Pancreas (tissue), 10 donors: Measurements from ENCODE around the gene CLEC11A. TPM values are rescaled to one million over a fixed set of nuclear protein-coding genes. Genes with fewer than 3 reads are reported as not detected.
"Not testable (repeated sequence)": the region's sequence is repeated elsewhere in the genome, so short reads cannot be mapped to it uniquely, and the experiment has no call there.

Experiments
- ATAC-seq, 4 donors: fragments of 200-7000 bp; cut with Tn5 transposase; one replicate each; pipeline versions ENCODE4 v1.8.0 to v1.9.1; 2020; ENCODE audit warnings: mild to moderate bottlenecking in 4 of 4, moderate library complexity in 4 of 4
- DNase-seq, 6 donors: peaks; one replicate each; pipeline ENCODE4 v3.0.0-alpha.2; 2020
- FAIRE-seq: peaks from 2 replicates; lab custom pipeline; 2012; peaks lifted over from hg19 to GRCh38; lab: Jason Lieb, UNC
- H3K27ac ChIP-seq, 4 donors: fragments of 200-600 bp; sonication (generic); 1 replicate in 3 of 4; 2 replicates in 1 of 4; pipeline versions ENCODE4 v1.5.0 to v1.8.0; 2020
- H3K27me3 ChIP-seq, 4 donors: fragments of 200-600 bp; one replicate each; pipeline ENCODE4 v1.8.0; 2021
- H3K36me3 ChIP-seq, 3 donors: fragments of 200-600 bp; sonication (generic) in 1 of 3; one replicate each; pipeline versions ENCODE4 v1.5.0 to v1.8.0; 2020 to 2021
- H3K4me1 ChIP-seq, 3 donors: fragments of 200-600 bp; one replicate each; pipeline ENCODE4 v1.8.0; 2021
- H3K4me3 ChIP-seq, 4 donors: fragments of 200-600 bp; sonication (generic) in 2 of 4; one replicate each; pipeline versions ENCODE4 v1.5.0 to v1.8.0; 2020 to 2021
- H3K9me3 ChIP-seq, 4 donors: fragments of 200-600 bp; one replicate each; pipeline ENCODE4 v1.8.0; 2021
- CTCF ChIP-seq, 4 donors: fragments of 200-600 bp; sonication (generic) in 3 of 4; IDR thresholded peaks; one replicate each; pipeline versions ENCODE4 v1.5.0 to v1.8.0; 2021; ENCODE audit warnings: antibody characterized with exemption in 4 of 4
- WGBS, 2 donors: extraction: QIAGEN DNeasy Blood & Tissue Kit; methylation state at CpG; one replicate each; pipeline ENCODE4 v1.1.7; 2013; 5-methylcytosine and 5-hydroxymethylcytosine counted together
- intact Hi-C, 3 donors: fragments of 100-400 bp; cut with DNase I; formaldehyde crosslinking; loops; one replicate each; pipeline versions ENCODE4 v1.11.1 to v1.14.2; 2022
- polyA plus RNA-seq, 2 donors: library from polyadenylated mRNA; stranded (reverse); fragments of 200-250 nt; gene quantifications; one replicate each; pipeline ENCODE4 v1.2.3, GENCODE V29; 2013
- total RNA-seq, 6 donors: library from RNA; stranded (reverse); fragmentation: NEBNext Ultra II Directional in 4 of 6; extraction: Animal tissue kit (Norgen Biotek cat#: 25700) in 4 of 6; gene quantifications; one replicate each; pipeline versions ENCODE4 v1.2.1 to v1.2.4, GENCODE V29; 2021 to 2023
- donor health status: healthy with polysubstance abuse.
- donor health status: DM: no; HTN: no; CAD: no; lungs with moderate emphysema.
- donor health status: DM: no; HTN: no; CAD: no.
- donor health status: control.
- donor health status: control.
- donor health status: Bipolar disorder and iron deficiency.
- donor health status: DM: yes; HTN: yes; CAD: no.
- donor health status: DM: no; HTN: no; CAD: no.
- donor health status: DM: no; HTN: no; CAD: no.
- donor health status: DM: yes; HTN: yes; CAD: no.

CLEC11A gene
- total and polyA plus RNA-seq, 8 donors: 1.3 to 14.6 (median 4.1) TPM

- no peaks in the 10 kb centered on the region for H3K36me3 ChIP-seq
- TF ChIP-seq CTCF (IDR thresholded peaks at IDR 0.05): no peak
- H3K27ac ChIP-seq: no peak overlapping the region
- FAIRE-seq: no peak
- DNase-seq: no peak
- no peaks in the 10 kb centered on the region for H3K4me1 ChIP-seq
- 44 to 69% methylated on average over 2 of the region's 2 CpGs for WGBS, 2 donors
- H3K9me3 ChIP-seq: no peaks in the 10 kb centered on the region
- intact Hi-C loops: no loop called here
- ATAC-seq: no peak
- peaks cover 0 to 18% (median 7%) of the 10 kb centered on the region in 4 donors for H3K27me3 ChIP-seq
- no peak overlapping the region for H3K4me3 ChIP-seq
Observed at GRCh38 chr19:50772476-50772875, 49.3 kb downstream of the CLEC11A start.

DNA sequence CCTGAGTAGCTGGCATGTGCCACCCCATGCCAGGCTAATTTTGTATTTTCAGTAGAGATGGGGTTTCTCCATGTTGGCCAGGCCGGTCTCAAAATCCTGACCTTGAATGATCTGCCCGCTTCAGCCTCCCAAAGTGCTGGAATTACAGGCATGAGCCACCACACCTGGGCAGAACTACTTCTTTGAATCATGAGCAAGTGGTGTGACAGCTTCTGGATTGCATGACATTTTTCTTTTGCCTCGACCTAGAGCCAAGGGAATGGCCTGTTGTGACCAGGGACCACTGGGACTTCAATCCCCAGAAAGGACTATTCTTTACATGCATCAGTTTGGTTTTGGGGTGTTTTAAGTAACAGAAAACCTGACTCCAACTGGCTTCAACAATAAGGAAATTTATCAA lies 49.7 kb downstream of the CLEC11A start:
- H3K4me1 ChIP-seq, H3K27ac ChIP-seq, H3K36me3 ChIP-seq, ATAC-seq, DNase-seq, H3K9me3 ChIP-seq, intact Hi-C loops, H3K4me3 ChIP-seq, FAIRE-seq: not testable (repeated sequence)
- 67 to 68% methylated on average over 3 of the region's 3 CpGs for WGBS, 2 donors
- H3K27me3 ChIP-seq: peaks cover 0 to 22% (median 8%) of the 10 kb centered on the region in 4 donors

DNA sequence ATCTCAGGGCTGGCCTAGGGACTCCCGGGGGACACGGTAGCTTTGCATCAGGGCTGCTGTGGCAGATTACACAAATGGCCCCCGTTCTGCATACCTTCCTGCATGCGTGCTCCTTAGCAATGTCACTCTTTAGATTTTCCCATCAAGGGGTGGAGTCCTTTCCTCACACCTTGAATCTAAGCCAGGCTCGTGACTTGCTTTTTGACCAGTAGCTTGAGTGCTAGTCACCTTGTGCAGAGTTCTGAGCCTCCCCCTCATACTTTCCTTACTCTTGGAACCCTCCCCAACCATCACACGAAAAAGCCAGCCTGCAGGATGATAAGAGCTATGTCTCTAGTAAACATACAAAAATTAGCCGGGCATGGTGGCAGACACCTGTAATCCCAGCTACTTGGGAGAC lies 50.3 kb downstream of the CLEC11A start:
- ATAC-seq, H3K4me3 ChIP-seq, H3K27ac ChIP-seq, FAIRE-seq, H3K4me1 ChIP-seq, DNase-seq, intact Hi-C loops, H3K36me3 ChIP-seq, H3K9me3 ChIP-seq: not testable (repeated sequence)
- H3K27me3 ChIP-seq: peaks cover 0 to 22% (median 9%) of the 10 kb centered on the region in 4 donors
- WGBS, 2 donors: 36 to 45% methylated on average over 7 of the region's 7 CpGs

Other genes starting within 250 kb of the CLEC11A start
- gene EMC10, start 246.9 kb upstream of the CLEC11A start, total RNA-seq: 10 to 100 TPM; 34.7 to 81.5 (median 60.2) TPM
- gene EMC10, start 246.9 kb upstream of the CLEC11A start, polyA plus RNA-seq: 100 to 1,000 TPM in 1 of 2 donors, 10 to 100 TPM in 1; 96.7 to 160 TPM
- gene GARIN5A, start 246.5 kb upstream of the CLEC11A start, total RNA-seq: 1 to 10 TPM; 1.4 to 2.6 (median 1.9) TPM
- gene GARIN5A, start 246.5 kb upstream of the CLEC11A start, polyA plus RNA-seq: 1 to 10 TPM; 2.1 to 2.3 TPM
- gene JOSD2, start 212.2 kb upstream of the CLEC11A start, total RNA-seq: 10 to 100 TPM in 5 of 6 donors, 1 to 10 TPM in 1; 8.0 to 23.3 (median 13.2) TPM
- gene JOSD2, start 212.2 kb upstream of the CLEC11A start, polyA plus RNA-seq: 10 to 100 TPM; 25.1 to 41.2 TPM
- under 1 TPM in 2 of 6 donors, not detected in 4; 0.49 to 0.76 TPM for gene ASPDH, start 209.5 kb upstream of the CLEC11A start, total RNA-seq
- 1 to 10 TPM; 1.6 to 4.6 TPM for gene ASPDH, start 209.5 kb upstream of the CLEC11A start, polyA plus RNA-seq
- gene LRRC4B, start 154.9 kb upstream of the CLEC11A start, total RNA-seq: under 1 TPM; 0.09 to 0.79 (median 0.36) TPM
- 1 to 10 TPM in 1 of 2 donors, under 1 TPM in 1; 0.87 to 2.1 TPM for gene LRRC4B, start 154.9 kb upstream of the CLEC11A start, polyA plus RNA-seq
- gene SYT3, start 83.5 kb upstream of the CLEC11A start, total RNA-seq: under 1 TPM; 0.09 to 0.63 (median 0.37) TPM
- under 1 TPM; 0.30 to 0.94 TPM for gene SYT3, start 83.5 kb upstream of the CLEC11A start, polyA plus RNA-seq
- gene C19orf81, start 73.9 kb upstream of the CLEC11A start, total RNA-seq: 1 to 10 TPM in 1 of 6 donors, under 1 TPM in 3, not detected in 2; 0.69 to 1.2 (median 0.92) TPM
- gene C19orf81, start 73.9 kb upstream of the CLEC11A start, polyA plus RNA-seq: under 1 TPM in 1 of 2 donors, not detected in 1; 0.40 TPM
- under 1 TPM in 5 of 6 donors, not detected in 1; 0.06 to 0.69 (median 0.19) TPM for gene SHANK1, start 3.6 kb upstream of the CLEC11A start, total RNA-seq
- under 1 TPM; 0.12 to 0.19 TPM for gene SHANK1, start 3.6 kb upstream of the CLEC11A start, polyA plus RNA-seq
- gene GPR32, start 47.1 kb downstream of the CLEC11A start, total RNA-seq: not detected
- gene GPR32, start 47.1 kb downstream of the CLEC11A start, polyA plus RNA-seq: not detected
- not detected for gene ACP4, start 67.1 kb downstream of the CLEC11A start, total RNA-seq
- not detected for gene ACP4, start 67.1 kb downstream of the CLEC11A start, polyA plus RNA-seq
- 1,000 to 10,000 TPM in 3 of 6 donors, 100 to 1,000 TPM in 3; 607 to 1,981 (median 1,041) TPM for gene KLK1, start 100.4 kb downstream of the CLEC11A start, total RNA-seq
- gene KLK1, start 100.4 kb downstream of the CLEC11A start, polyA plus RNA-seq: 100 to 1,000 TPM; 683 to 756 TPM
- not detected for gene KLK15, start 110.2 kb downstream of the CLEC11A start, total RNA-seq
- under 1 TPM; 0.07 to 0.27 TPM for gene KLK15, start 110.2 kb downstream of the CLEC11A start, polyA plus RNA-seq
- gene KLK3, start 131.6 kb downstream of the CLEC11A start, total RNA-seq: not detected
- gene KLK3, start 131.6 kb downstream of the CLEC11A start, polyA plus RNA-seq: under 1 TPM; 0.05 to 0.27 TPM
- gene KLK2, start 150.1 kb downstream of the CLEC11A start, total RNA-seq: not detected
- gene KLK2, start 150.1 kb downstream of the CLEC11A start, polyA plus RNA-seq: under 1 TPM; 0.09 to 0.27 TPM
- under 1 TPM in 1 of 6 donors, not detected in 5; 0.41 TPM for gene KLK4, start 188.0 kb downstream of the CLEC11A start, total RNA-seq
- not detected for gene KLK4, start 188.0 kb downstream of the CLEC11A start, polyA plus RNA-seq
- not detected for gene KLK5, start 229.7 kb downstream of the CLEC11A start, total RNA-seq
- under 1 TPM in 1 of 2 donors, not detected in 1; 0.11 TPM for gene KLK5, start 229.7 kb downstream of the CLEC11A start, polyA plus RNA-seq
- gene KLK6, start 246.2 kb downstream of the CLEC11A start, total RNA-seq: not detected
- not detected for gene KLK6, start 246.2 kb downstream of the CLEC11A start, polyA plus RNA-seq